Stimulated activated CD4-positive, alpha-beta T cell treated with anti-CD3 and anti-CD28 coated beads, Interleukin-2, amount 100 ng/mL, for 48 hours (primary cell): ENCODE data around the gene ARL14EP.

ENCODE experiments used
- DNase-seq, 2 donors: peaks; one replicate each; pipeline ENCODE4 v3.0.0-alpha.2; 2020

The ARL14EP gene

GRCh38 chr11:30328681-30329080, 5.8 kb downstream of the ARL14EP start:
- no peak for DNase-seq

- DNase-seq: no peak
These were observed 6.4 kb downstream of the ARL14EP start for GRCh38 chr11:30329150-30329940.

GRCh38 chr11:30333405-30333804, 10.5 kb downstream of the ARL14EP start:
- DNase-seq: no peak

GRCh38 chr11:30342736-30343166, 19.8 kb downstream of the ARL14EP start:
- no peak for DNase-seq

GRCh38 chr11:30344085-30344484, 21.2 kb downstream of the ARL14EP start:
- no peak for DNase-seq

- DNase-seq: no peak
These were observed 22.7 kb downstream of the ARL14EP start for GRCh38 chr11:30345644-30346043.

GRCh38 chr11:30346068-30346688, 23.3 kb downstream of the ARL14EP start:
- DNase-seq: no peak

- no peak for DNase-seq
These were observed 25.1 kb downstream of the ARL14EP start for GRCh38 chr11:30348035-30348434.

GRCh38 chr11:30349885-30350284, 27.0 kb downstream of the ARL14EP start:
- no peak for DNase-seq

GRCh38 chr11:30350384-30350783, 27.5 kb downstream of the ARL14EP start:
- no peak for DNase-seq

GRCh38 chr11:30351061-30351460, 28.2 kb downstream of the ARL14EP start:
- DNase-seq: no peak

- no peak for DNase-seq
These were observed 33.5 kb downstream of the ARL14EP start for GRCh38 chr11:30356391-30356790.

- no peak for DNase-seq
These were observed 35.0 kb downstream of the ARL14EP start for GRCh38 chr11:30357872-30358271.

- no peak for DNase-seq
These were observed 35.6 kb downstream of the ARL14EP start for GRCh38 chr11:30358536-30358935.

GRCh38 chr11:30360741-30361140, 37.8 kb downstream of the ARL14EP start:
- no peak for DNase-seq

GRCh38 chr11:30364139-30364836, 41.4 kb downstream of the ARL14EP start:
- DNase-seq: no peak

GRCh38 chr11:30364837-30365482, 42.1 kb downstream of the ARL14EP start:
- DNase-seq: no peak

GRCh38 chr11:30365793-30366517, 43.1 kb downstream of the ARL14EP start:
- DNase-seq: no peak

- no peak for DNase-seq
These were observed 45.5 kb downstream of the ARL14EP start for GRCh38 chr11:30368394-30368793.

GRCh38 chr11:30370164-30370563, 47.3 kb downstream of the ARL14EP start:
- no peak for DNase-seq

- no peak for DNase-seq
These were observed 54.4 kb downstream of the ARL14EP start for GRCh38 chr11:30377347-30377746.

GRCh38 chr11:30380846-30381245, 57.9 kb downstream of the ARL14EP start:
- no peak for DNase-seq

- no peak for DNase-seq
These were observed 59.0 kb downstream of the ARL14EP start for GRCh38 chr11:30381879-30382278.
